Keratinocyte (primary cell): Measurements from ENCODE around the gene PCGF2.

ENCODE experiments used
- CTCF ChIP-seq, 3 experiments: IDR thresholded peaks in 1 of 3; conservative IDR thresholded peaks in 1 of 3; optimal IDR thresholded peaks in 1 of 3; 2 replicates in 2 of 3; 3 replicates in 1 of 3; pipeline versions ENCODE3 to v1.5.1; 2011; ENCODE audit warnings: low read length in 3 of 3, mild to moderate bottlenecking in 3 of 3, moderate library complexity in 2 of 3, control low read depth in 1 of 3, inconsistent platforms in 1 of 3; ENCODE audit not compliant: insufficient read depth in 2 of 3; ENCODE audit errors: extremely low read depth in 1 of 3
- EZH2 ChIP-seq: IDR thresholded peaks from one replicate; pipeline ENCODE4 v1.6.1; 2012; ENCODE audit warnings: inconsistent platforms, mild to moderate bottlenecking, low read length, moderate library complexity

GRCh38 chr17:38720941-38721340 lies 27.2 kb downstream of the PCGF2 start:
- TF ChIP-seq EZH2 = no peak
- TF ChIP-seq CTCF (optimal IDR thresholded peaks at IDR 0.05 in 1 of 3, IDR thresholded peaks at IDR 0.05 in 1 of 3, conservative IDR thresholded peaks at IDR 0.05 in 1 of 3; ENCODE audit: extremely low read depth in 1 of 3, insufficient read depth in 2 of 3, low read length in 3 of 3) = no peak
